HEK293T (cell line): Measurements from ENCODE around the gene FBXO39.

Experiments used
- ARNT ChIP-seq: fragments of 450-650 bp; IDR thresholded peaks from 2 replicates; pipeline ENCODE4 v1.6.1; 2017; ENCODE audit warnings: mild to moderate bottlenecking
- HDGF ChIP-seq: fragments of 450-650 bp; IDR thresholded peaks from 2 replicates; pipeline ENCODE4 v1.6.1; 2017; ENCODE audit warnings: antibody characterized with exemption, borderline replicate concordance
- LEF1 ChIP-seq: fragments of 450-650 bp; IDR thresholded peaks from 2 replicates; pipeline ENCODE4 v1.6.1; 2017; ENCODE audit warnings: mild to moderate bottlenecking, borderline replicate concordance
- SP1 ChIP-seq: fragments of 450-650 bp; IDR thresholded peaks from 2 replicates; pipeline ENCODE4 v1.6.1; 2017
- TF ChIP-seq, protein P1 (sequence below): fragments of 450-650 bp; IDR thresholded peaks from 2 replicates; pipeline ENCODE4 v1.6.1; 2016

DNA sequence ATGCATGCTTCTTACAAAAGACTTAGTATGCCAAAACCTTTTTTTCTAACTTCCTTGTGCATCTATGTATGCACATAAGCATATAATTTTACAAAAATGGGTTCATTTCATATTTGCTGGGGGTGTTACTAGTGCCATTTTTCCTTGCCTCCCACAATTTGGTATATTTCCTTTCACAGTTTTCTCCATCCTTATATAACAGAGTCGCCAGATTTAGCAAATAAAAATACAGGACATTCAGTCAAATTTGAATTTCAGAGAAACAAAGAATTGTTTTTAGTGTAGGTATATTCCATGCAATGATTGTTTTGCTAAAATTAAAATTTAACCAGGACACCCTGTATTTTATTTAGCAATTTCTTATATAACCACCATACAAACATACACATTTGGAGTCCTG is 4.0 kb upstream of the FBXO39 start:
- no peak for TF ChIP-seq HDGF
- TF ChIP-seq, protein P1, sequence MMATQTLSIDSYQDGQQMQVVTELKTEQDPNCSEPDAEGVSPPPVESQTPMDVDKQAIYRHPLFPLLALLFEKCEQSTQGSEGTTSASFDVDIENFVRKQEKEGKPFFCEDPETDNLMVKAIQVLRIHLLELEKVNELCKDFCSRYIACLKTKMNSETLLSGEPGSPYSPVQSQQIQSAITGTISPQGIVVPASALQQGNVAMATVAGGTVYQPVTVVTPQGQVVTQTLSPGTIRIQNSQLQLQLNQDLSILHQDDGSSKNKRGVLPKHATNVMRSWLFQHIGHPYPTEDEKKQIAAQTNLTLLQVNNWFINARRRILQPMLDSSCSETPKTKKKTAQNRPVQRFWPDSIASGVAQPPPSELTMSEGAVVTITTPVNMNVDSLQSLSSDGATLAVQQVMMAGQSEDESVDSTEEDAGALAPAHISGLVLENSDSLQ: no peak
- TF ChIP-seq LEF1: no peak
- no peak for TF ChIP-seq SP1
- TF ChIP-seq ARNT: no peak
